ENCODE results near the gene MAML1.
"Not testable (repeated sequence)": the region's sequence is repeated elsewhere in the genome, so short reads cannot be mapped to it uniquely, and the experiment has no call there.

The MAML1 gene

GRCh38 chr5:179732412-179732917, at the start of gene MAML1:
MAML1 (plus strand) TSS chr5:179732822; CDS start chr5:179733113, 291 bp downstream.
- TF ChIP-seq POLR2A (IDR thresholded peaks at IDR 0.05; ENCODE audit: low read length) (peak; percentile 81), GATA1 (IDR thresholded peaks at IDR 0.05; ENCODE audit: low read depth, low read length) (no peak)
- peak; percentile 100 for DNase-seq

GRCh38 chr5:179689212-179689611, 43.4 kb upstream of the MAML1 start:
- DNase-seq = not testable (repeated sequence)

- no peak for DNase-seq
- TF ChIP-seq GATA1 (IDR thresholded peaks at IDR 0.05; ENCODE audit: low read depth, low read length) (no peak), POLR2A (IDR thresholded peaks at IDR 0.05; ENCODE audit: low read length) (no peak)
Observed at GRCh38 chr5:179694561-179694960, 38.1 kb upstream of the MAML1 start.

GRCh38 chr5:179696603-179697002, 36.0 kb upstream of the MAML1 start:
- TF ChIP-seq GATA1 (IDR thresholded peaks at IDR 0.05; ENCODE audit: low read depth, low read length) = no peak
- no peak for TF ChIP-seq POLR2A (IDR thresholded peaks at IDR 0.05; ENCODE audit: low read length)
- no peak for DNase-seq

GRCh38 chr5:179697108-179697507, 35.5 kb upstream of the MAML1 start:
- DNase-seq = no peak
- TF ChIP-seq GATA1 (IDR thresholded peaks at IDR 0.05; ENCODE audit: low read depth, low read length) (no peak), POLR2A (IDR thresholded peaks at IDR 0.05; ENCODE audit: low read length) (no peak)

- DNase-seq = not testable (repeated sequence)
Observed at GRCh38 chr5:179697543-179697942, 35.1 kb upstream of the MAML1 start.

GRCh38 chr5:179697993-179698934, 34.4 kb upstream of the MAML1 start:
- TF ChIP-seq POLR2A (IDR thresholded peaks at IDR 0.05; ENCODE audit: low read length) = peak; percentile 96
- no peak for TF ChIP-seq GATA1 (IDR thresholded peaks at IDR 0.05; ENCODE audit: low read depth, low read length)
- DNase-seq = peak; percentile 100

- DNase-seq = no peak
Observed at GRCh38 chr5:179698935-179699615, 33.5 kb upstream of the MAML1 start, which contains the start of gene CANX. CANX (plus strand) TSS chr5:179698967; CDS start chr5:179705682, 6,715 bp downstream.

GRCh38 chr5:179699616-179700237, 32.9 kb upstream of the MAML1 start:
- TF ChIP-seq POLR2A (IDR thresholded peaks at IDR 0.05; ENCODE audit: low read length) = peak; percentile 44
- TF ChIP-seq GATA1 (IDR thresholded peaks at IDR 0.05; ENCODE audit: low read depth, low read length) = no peak
- DNase-seq = peak; percentile 74 to 76

More at GRCh38 chr5:179698935-179699615, 33.5 kb upstream of the MAML1 start, which contains the start of gene CANX:
- TF ChIP-seq GATA1 (IDR thresholded peaks at IDR 0.05; ENCODE audit: low read depth, low read length) (no peak), POLR2A (IDR thresholded peaks at IDR 0.05; ENCODE audit: low read length) (peak; percentile 66)

GRCh38 chr5:179700401-179700918, 32.2 kb upstream of the MAML1 start:
- peak; percentile 84 to 92 for DNase-seq
- no peak for TF ChIP-seq POLR2A (IDR thresholded peaks at IDR 0.05; ENCODE audit: low read length)
- TF ChIP-seq GATA1 (IDR thresholded peaks at IDR 0.05; ENCODE audit: low read depth, low read length) = no peak

- peak; percentile 55 to 60 for DNase-seq
- no peak for TF ChIP-seq GATA1 (IDR thresholded peaks at IDR 0.05; ENCODE audit: low read depth, low read length)
- TF ChIP-seq POLR2A (IDR thresholded peaks at IDR 0.05; ENCODE audit: low read length) = no peak
Observed at GRCh38 chr5:179716286-179716685, 16.3 kb upstream of the MAML1 start.

- no peak for DNase-seq
- no peak for TF ChIP-seq POLR2A (IDR thresholded peaks at IDR 0.05; ENCODE audit: low read length)
- no peak for TF ChIP-seq GATA1 (IDR thresholded peaks at IDR 0.05; ENCODE audit: low read depth, low read length)
Observed at GRCh38 chr5:179720222-179720621, 12.4 kb upstream of the MAML1 start.

- DNase-seq = no peak
- no peak for TF ChIP-seq GATA1 (IDR thresholded peaks at IDR 0.05; ENCODE audit: low read depth, low read length)
- no peak for TF ChIP-seq POLR2A (IDR thresholded peaks at IDR 0.05; ENCODE audit: low read length)
Observed at GRCh38 chr5:179724163-179724562, 8.5 kb upstream of the MAML1 start.

GRCh38 chr5:179727106-179727505, 5.5 kb upstream of the MAML1 start:
- no peak for DNase-seq
- TF ChIP-seq POLR2A (IDR thresholded peaks at IDR 0.05; ENCODE audit: low read length) (no peak), GATA1 (IDR thresholded peaks at IDR 0.05; ENCODE audit: low read depth, low read length) (no peak)

Measured in erythroblast (primary cell).